Measurements from ENCODE around the gene ASPG. TPM values are rescaled to one million over a fixed set of nuclear protein-coding genes. Genes with fewer than 3 reads are reported as not detected.

Gene ASPG
- total RNA-seq, 2 experiments from 2014 or later: not detected

GRCh38 chr14:104105071-104105821 is 19.7 kb downstream of the ASPG start:
- POLR2A ChIA-PET: no interaction called here
- Histone ChIP-seq H3K4me2 (ENCODE audit: low read length) (no peak overlapping the region), H3K4me3 (ENCODE audit: low read depth, low read length, poor library complexity, severe bottlenecking) (no peak overlapping the region), H3K9me3 (ENCODE audit: low read length) (no peaks in the 10 kb centered on the region), H3K36me3 (ENCODE audit: insufficient read depth, low read length) (no peaks in the 10 kb centered on the region), H2AFZ (ENCODE audit: low read length) (no peak overlapping the region), H3K9me2 (ENCODE audit: insufficient read depth, low read length) (no peaks in the 10 kb centered on the region), H3K79me2 (ENCODE audit: insufficient read depth, low read depth, low read length) (no peaks in the 10 kb centered on the region), H3K4me1 (ENCODE audit: insufficient read depth, low read length, poor library complexity, severe bottlenecking) (no peaks in the 10 kb centered on the region), H4K20me1 (ENCODE audit: insufficient read depth, low read length) (no peaks in the 10 kb centered on the region), H3K27ac (ENCODE audit: low read depth, low read length, poor library complexity, severe bottlenecking) (no peak overlapping the region)
- BruUV-seq (replicated peaks): no TSS peak
- no peak for TF ChIP-seq CTCF (conservative IDR thresholded peaks at IDR 0.05; ENCODE audit: low read length)
- no peak for TF ChIP-seq EZH2phosphoT487 (IDR thresholded peaks at IDR 0.05; ENCODE audit: borderline replicate concordance, low read depth, low read length)
- CTCF ChIA-PET (ENCODE audit: unreplicated experiment): no interaction called here
- no peak for DNase-seq (ENCODE audit: low spot score)
- intact Hi-C loops (cut with micrococcal nuclease; ENCODE audit: unreplicated experiment): no loop called here

- no peak overlapping the region for H2AFZ ChIP-seq (ENCODE audit: low read length)
- ChIA-PET POLR2A (no interaction called here), CTCF (ENCODE audit: unreplicated experiment) (no interaction called here)
- TF ChIP-seq EZH2phosphoT487 (IDR thresholded peaks at IDR 0.05; ENCODE audit: borderline replicate concordance, low read depth, low read length) (no peak), CTCF (conservative IDR thresholded peaks at IDR 0.05; ENCODE audit: low read length) (no peak)
- H3K9me3 ChIP-seq (ENCODE audit: low read length): no peaks in the 10 kb centered on the region
- H3K27ac ChIP-seq (ENCODE audit: low read depth, low read length, poor library complexity, severe bottlenecking): no peak overlapping the region
- H3K36me3 ChIP-seq (ENCODE audit: insufficient read depth, low read length): no peaks in the 10 kb centered on the region
- H3K4me3 ChIP-seq (ENCODE audit: low read depth, low read length, poor library complexity, severe bottlenecking): no peak overlapping the region
- BruUV-seq (replicated peaks): no TSS peak
- no peak overlapping the region for H3K4me2 ChIP-seq (ENCODE audit: low read length)
- DNase-seq (ENCODE audit: low spot score): no peak
- no peaks in the 10 kb centered on the region for H3K79me2 ChIP-seq (ENCODE audit: insufficient read depth, low read depth, low read length)
- H3K4me1 ChIP-seq (ENCODE audit: insufficient read depth, low read length, poor library complexity, severe bottlenecking): no peaks in the 10 kb centered on the region
- intact Hi-C loops (cut with micrococcal nuclease; ENCODE audit: unreplicated experiment): no loop called here
- no peaks in the 10 kb centered on the region for H3K9me2 ChIP-seq (ENCODE audit: insufficient read depth, low read length)
- no peaks in the 10 kb centered on the region for H4K20me1 ChIP-seq (ENCODE audit: insufficient read depth, low read length)
Observed at GRCh38 chr14:104105822-104106470, 20.4 kb downstream of the ASPG start.

GRCh38 chr14:104106471-104106991 is 21.0 kb downstream of the ASPG start:
- no peaks in the 10 kb centered on the region for H3K79me2 ChIP-seq (ENCODE audit: insufficient read depth, low read depth, low read length)
- no peaks in the 10 kb centered on the region for H4K20me1 ChIP-seq (ENCODE audit: insufficient read depth, low read length)
- DNase-seq (ENCODE audit: low spot score): no peak
- no peaks in the 10 kb centered on the region for H3K4me1 ChIP-seq (ENCODE audit: insufficient read depth, low read length, poor library complexity, severe bottlenecking)
- intact Hi-C loops (cut with micrococcal nuclease; ENCODE audit: unreplicated experiment): no loop called here
- H3K9me3 ChIP-seq (ENCODE audit: low read length): no peaks in the 10 kb centered on the region
- BruUV-seq (replicated peaks): no TSS peak
- no peak overlapping the region for H3K4me3 ChIP-seq (ENCODE audit: low read depth, low read length, poor library complexity, severe bottlenecking)
- H3K27ac ChIP-seq (ENCODE audit: low read depth, low read length, poor library complexity, severe bottlenecking): no peak overlapping the region
- H3K4me2 ChIP-seq (ENCODE audit: low read length): no peak overlapping the region
- CTCF ChIA-PET (ENCODE audit: unreplicated experiment): no interaction called here
- H3K36me3 ChIP-seq (ENCODE audit: insufficient read depth, low read length): no peaks in the 10 kb centered on the region
- POLR2A ChIA-PET: no interaction called here
- no peaks in the 10 kb centered on the region for H3K9me2 ChIP-seq (ENCODE audit: insufficient read depth, low read length)
- H2AFZ ChIP-seq (ENCODE audit: low read length): no peak overlapping the region
- TF ChIP-seq EZH2phosphoT487 (IDR thresholded peaks at IDR 0.05; ENCODE audit: borderline replicate concordance, low read depth, low read length) (no peak), CTCF (conservative IDR thresholded peaks at IDR 0.05; ENCODE audit: low read length) (no peak)

Data from OCI-LY7 (cell line).